Testis (tissue), 3 donors: ENCODE results near the gene QSOX2. TPM values are rescaled to one million over a fixed set of nuclear protein-coding genes. Genes with fewer than 3 reads are reported as not detected.

Source experiments
- DNase-seq: peaks from one replicate; pipeline ENCODE4 v3.0.0-alpha.2; 2019
- H3K27ac ChIP-seq, 2 donors: fragments of 200-600 bp; sonication (generic); one replicate each; pipeline ENCODE4 v1.5.1; 2019
- H3K27me3 ChIP-seq: fragments of 200-600 bp; sonication (generic); one replicate; pipeline ENCODE4 v1.5.1; 2019
- H3K36me3 ChIP-seq: fragments of 200-600 bp; sonication (generic); one replicate; pipeline ENCODE4 v1.5.1; 2017; ENCODE audit warnings: low read depth; ENCODE audit errors: missing control alignments
- H3K4me1 ChIP-seq: fragments of 200-600 bp; sonication (generic); one replicate; pipeline ENCODE4 v1.5.1; 2019
- H3K4me3 ChIP-seq, 2 donors: fragments of 200-600 bp; sonication (generic); one replicate each; pipeline ENCODE4 v1.5.1; 2017 to 2019
- H3K9me3 ChIP-seq: fragments of 200-600 bp; sonication (generic); one replicate; pipeline ENCODE4 v1.5.1; 2017
- CTCF ChIP-seq, 3 experiments: fragments of 450-650 bp in 2 of 3; fragments of 200-600 bp in 1 of 3; sonication (generic) in 1 of 3; IDR thresholded peaks; one replicate each; pipeline ENCODE4 v1.5.1; 2016 to 2019; ENCODE audit warnings: antibody characterized with exemption in 3 of 3, mild to moderate bottlenecking in 2 of 3, moderate library complexity in 1 of 3
- POLR2A ChIP-seq: fragments of 450-650 bp; IDR thresholded peaks from one replicate; pipeline ENCODE4 v1.6.1; 2017; ENCODE audit warnings: antibody characterized with exemption, mild to moderate bottlenecking, moderate library complexity
- WGBS, 2 donors: methylation state at CpG; one replicate each; pipeline ENCODE4 v1.1.5; 2018; 5-methylcytosine and 5-hydroxymethylcytosine counted together
- intact Hi-C: fragments of 100-400 bp; cut with DNase I; formaldehyde crosslinking; loops from one replicate; pipeline ENCODE4 v1.15.1; 2023; ENCODE audit warnings: low total_unique reads
- polyA plus RNA-seq: library from polyadenylated mRNA; stranded (reverse); fragments of 350-450 nt; fragmentation: Illumina TruSeq; extraction: RNeasy Lipid Tissue Mini Kit (QIAGEN cat#74804); gene quantifications from one replicate; pipeline ENCODE4 v1.2.3, GENCODE V29; 2014; ENCODE audit warnings: low read depth, low replicate concordance; ENCODE audit not compliant: insufficient read depth
- total RNA-seq, 2 donors: library from RNA; depleted of rRNA; stranded (reverse); fragments of >200 nt; gene quantifications; one replicate each; pipeline ENCODE4 v1.2.3, GENCODE V29; 2016

The QSOX2 gene
- total and polyA plus RNA-seq, 3 donors from 2014 or later, result 22.1 to 23.3 (median 22.6) TPM

GRCh38 chr9:136199391-136200288 lies 46.0 kb downstream of the QSOX2 start:
- Histone ChIP-seq H3K36me3 (no peaks in the 10 kb centered on the region), H3K4me3 (peak overlapping the region in 1 of 2 donors; percentile 3), H3K27me3 (no peaks in the 10 kb centered on the region), H3K9me3 (no peaks in the 10 kb centered on the region), H3K27ac (no peak overlapping the region), H3K4me1 (peaks cover 8% of the 10 kb centered on the region)
- TF ChIP-seq POLR2A (no peak), CTCF (IDR thresholded peaks at IDR 0.05) (no peak)
- 5 to 17% methylated on average over 6 to 61 of the region's 71 CpGs for WGBS, 2 donors
- DNase-seq, result no peak
- intact Hi-C loops, result no loop called here

GRCh38 chr9:136198605-136199083 lies 47.0 kb downstream of the QSOX2 start:
- no peak for DNase-seq
- no peaks in the 10 kb centered on the region for H3K9me3 ChIP-seq
- intact Hi-C loops, result no loop called here
- no peak overlapping the region for H3K27ac ChIP-seq
- 0 to 2% methylated on average over 5 to 57 of the region's 62 CpGs for WGBS, 2 donors
- TF ChIP-seq CTCF (IDR thresholded peaks at IDR 0.05), result no peak
- no peak for TF ChIP-seq POLR2A
- H3K4me1 ChIP-seq, result peaks cover 8% of the 10 kb centered on the region
- H3K36me3 ChIP-seq, result no peaks in the 10 kb centered on the region
- H3K4me3 ChIP-seq, result peak overlapping the region in 1 of 2 donors; percentile 31
- H3K27me3 ChIP-seq, result no peaks in the 10 kb centered on the region

- Histone ChIP-seq H3K4me3 (peak overlapping the region in 1 of 2 donors; percentile 31), H3K36me3 (no peaks in the 10 kb centered on the region), H3K9me3 (no peaks in the 10 kb centered on the region), H3K27me3 (no peaks in the 10 kb centered on the region), H3K4me1 (peaks cover 8% of the 10 kb centered on the region), H3K27ac (no peak overlapping the region)
- 9 to 16% methylated on average over 8 to 18 of the region's 18 CpGs for WGBS, 2 donors
- intact Hi-C loops, result no loop called here
- TF ChIP-seq CTCF (IDR thresholded peaks at IDR 0.05), result no peak
- no peak for TF ChIP-seq POLR2A
- DNase-seq, result no peak
Observed at GRCh38 chr9:136197930-136198604, 47.5 kb downstream of the QSOX2 start.

- TF ChIP-seq POLR2A (no peak), CTCF (IDR thresholded peaks at IDR 0.05) (no peak)
- Histone ChIP-seq H3K27ac (no peak overlapping the region), H3K36me3 (no peaks in the 10 kb centered on the region), H3K9me3 (no peaks in the 10 kb centered on the region), H3K4me1 (peaks cover 8% of the 10 kb centered on the region), H3K4me3 (no peak overlapping the region), H3K27me3 (no peaks in the 10 kb centered on the region)
- DNase-seq, result no peak
- intact Hi-C loops, result no loop called here
- 31 to 40% methylated on average over 1 to 35 of the region's 35 CpGs for WGBS, 2 donors
Observed at GRCh38 chr9:136197084-136197875, 48.3 kb downstream of the QSOX2 start.
